ENCODE results near the gene PTPRK. TPM values are rescaled to one million over a fixed set of nuclear protein-coding genes. Genes with fewer than 3 reads are reported as not detected.
A peak's percentile ranks its signal among the peaks of the same experiment; 100 is the strongest.

PTPRK gene
- total RNA-seq, 1 experiment from 2014 or later = 89.3 TPM

- H3K27ac ChIP-seq = no peak overlapping the region
- intact Hi-C loops (cut with micrococcal nuclease; ENCODE audit: unreplicated experiment) = no loop called here
Observed at GRCh38 chr6:128209771-128210170, 310.6 kb downstream of the PTPRK start.

GRCh38 chr6:128208851-128209580 is 311.4 kb downstream of the PTPRK start:
- DNase-seq = peak in 1 of 2 experiments; percentile 49
- POLR2A ChIA-PET (ENCODE audit: unreplicated experiment) = interaction anchor here (0.6 kb wide), 1 partner anchor 48 kb away, joined by 9 read pairs; no protein-coding TSS in a partner anchor
- peaks cover 8% of the 10 kb centered on the region; the same call in 1 of the 2 replicates for H3K9me3 ChIP-seq (ENCODE audit: insufficient read depth, low read depth)
- H3K27me3 ChIP-seq (ENCODE audit: insufficient read depth, low read depth) = no peaks in the 10 kb centered on the region
- no peak overlapping the region for H2AFZ ChIP-seq
- no peaks in the 10 kb centered on the region; the same call in 1 of the 2 replicates for H3K9me2 ChIP-seq (ENCODE audit: insufficient read depth)
- no peaks in the 10 kb centered on the region; the same call in 1 of the 2 replicates for H3K79me2 ChIP-seq (ENCODE audit: low read depth)
- TF ChIP-seq CTCF (conservative IDR thresholded peaks at IDR 0.05) (no peak), EZH2 (IDR thresholded peaks at IDR 0.05; ENCODE audit: low read depth) (no peak)
- peaks cover 12% of the 10 kb centered on the region; the same call in 1 of the 2 replicates for H3F3A ChIP-seq (ENCODE audit: insufficient read depth, low read depth)
- no peak overlapping the region for H3K27ac ChIP-seq
- CTCF ChIA-PET = no interaction called here
- peaks cover 39% of the 10 kb centered on the region for H3K4me1 ChIP-seq (replicated peaks; ENCODE audit: insufficient read depth)
- H3K4me3 ChIP-seq = no peak overlapping the region
- no TSS peak for BruUV-seq (replicated peaks)
- H3K36me3 ChIP-seq (ENCODE audit: low read depth) = no peaks in the 10 kb centered on the region
- H4K20me1 ChIP-seq (ENCODE audit: insufficient read depth) = no peaks in the 10 kb centered on the region; the same call in 1 of the 2 replicates
- intact Hi-C loops (cut with micrococcal nuclease; ENCODE audit: unreplicated experiment) = no loop called here
- H3K4me2 ChIP-seq = peak overlapping the region; percentile 43

More at GRCh38 chr6:128209771-128210170, 310.6 kb downstream of the PTPRK start:
- no peaks in the 10 kb centered on the region for H3K36me3 ChIP-seq (ENCODE audit: low read depth)
- peaks cover 8% of the 10 kb centered on the region; the same call in 1 of the 2 replicates for H3K9me3 ChIP-seq (ENCODE audit: insufficient read depth, low read depth)
- H3K4me3 ChIP-seq = no peak overlapping the region
- peaks cover 8% of the 10 kb centered on the region; the same call in 1 of the 2 replicates for H3F3A ChIP-seq (ENCODE audit: insufficient read depth, low read depth)
- CTCF ChIA-PET = no interaction called here
- no TSS peak for BruUV-seq (replicated peaks)
- H3K79me2 ChIP-seq (ENCODE audit: low read depth) = no peaks in the 10 kb centered on the region; the same call in 1 of the 2 replicates
- H3K4me1 ChIP-seq (replicated peaks; ENCODE audit: insufficient read depth) = peaks cover 31% of the 10 kb centered on the region
- TF ChIP-seq CTCF (conservative IDR thresholded peaks at IDR 0.05) = no peak
- TF ChIP-seq EZH2 (IDR thresholded peaks at IDR 0.05; ENCODE audit: low read depth) = no peak
- DNase-seq = peak; percentile 29 to 34
- POLR2A ChIA-PET (ENCODE audit: unreplicated experiment) = interaction anchor here (0.6 kb wide), 1 partner anchor 47 kb away, joined by 9 read pairs; no protein-coding TSS in a partner anchor
- H3K27me3 ChIP-seq (ENCODE audit: insufficient read depth, low read depth) = no peaks in the 10 kb centered on the region
- H3K9me2 ChIP-seq (ENCODE audit: insufficient read depth) = no peaks in the 10 kb centered on the region; the same call in 1 of the 2 replicates
- no peaks in the 10 kb centered on the region; the same call in none of the 2 replicates for H4K20me1 ChIP-seq (ENCODE audit: insufficient read depth)
- no peak overlapping the region for H2AFZ ChIP-seq
- H3K4me2 ChIP-seq = no peak overlapping the region

- intact Hi-C loops (cut with micrococcal nuclease; ENCODE audit: unreplicated experiment) = no loop called here
- peak in 1 of 2 experiments; percentile 67 for DNase-seq
- H4K20me1 ChIP-seq (ENCODE audit: insufficient read depth) = no peaks in the 10 kb centered on the region; the same call in 1 of the 2 replicates
- no peak overlapping the region for H3K27ac ChIP-seq
- peaks cover 41% of the 10 kb centered on the region for H3K4me1 ChIP-seq (replicated peaks; ENCODE audit: insufficient read depth)
- peak overlapping the region; percentile 43 for H3K4me2 ChIP-seq
- TF ChIP-seq EZH2 (IDR thresholded peaks at IDR 0.05; ENCODE audit: low read depth) = no peak
- no peak for TF ChIP-seq CTCF (conservative IDR thresholded peaks at IDR 0.05)
- H3K9me3 ChIP-seq (ENCODE audit: insufficient read depth, low read depth) = peaks cover 8% of the 10 kb centered on the region; the same call in 1 of the 2 replicates
- BruUV-seq (replicated peaks) = no TSS peak
- H3K79me2 ChIP-seq (ENCODE audit: low read depth) = no peaks in the 10 kb centered on the region; the same call in 1 of the 2 replicates
- H3K36me3 ChIP-seq (ENCODE audit: low read depth) = no peaks in the 10 kb centered on the region
- peaks cover 13% of the 10 kb centered on the region; the same call in 1 of the 2 replicates for H3F3A ChIP-seq (ENCODE audit: insufficient read depth, low read depth)
- H3K9me2 ChIP-seq (ENCODE audit: insufficient read depth) = no peaks in the 10 kb centered on the region; the same call in 1 of the 2 replicates
- H2AFZ ChIP-seq = no peak overlapping the region
- H3K4me3 ChIP-seq = no peak overlapping the region
- ChIA-PET POLR2A (ENCODE audit: unreplicated experiment) (no interaction called here), CTCF (no interaction called here)
- H3K27me3 ChIP-seq (ENCODE audit: insufficient read depth, low read depth) = no peaks in the 10 kb centered on the region
Observed at GRCh38 chr6:128208078-128208477, 312.3 kb downstream of the PTPRK start.
